HG02642 (cell line): ENCODE results near the gene GDF7.

Experiments
- ATAC-seq: cut with Tn5 transposase; IDR thresholded peaks from one replicate; pipeline ENCODE4 v1.9.1; 2021; ENCODE audit warnings: mild to moderate bottlenecking; ENCODE audit not compliant: unreplicated experiment, poor library complexity

GDF7 gene

GRCh38 chr2:20656561-20656960 lies 10.4 kb upstream of the GDF7 start:
- ATAC-seq, result no peak

- ATAC-seq, result no peak
Measured at GRCh38 chr2:20657522-20658235, 9.3 kb upstream of the GDF7 start.

- no peak for ATAC-seq
Measured at GRCh38 chr2:20660506-20661420, 6.2 kb upstream of the GDF7 start.

- ATAC-seq, result peak; percentile 65
Measured at GRCh38 chr2:20661421-20662307, 5.3 kb upstream of the GDF7 start.

- no peak for ATAC-seq
Measured at GRCh38 chr2:20662308-20662937, 4.5 kb upstream of the GDF7 start.

- ATAC-seq, result no peak
Measured at GRCh38 chr2:20663196-20664070, 3.5 kb upstream of the GDF7 start.

GRCh38 chr2:20664071-20664390 lies 2.9 kb upstream of the GDF7 start:
- ATAC-seq, result no peak

- no peak for ATAC-seq
Measured at GRCh38 chr2:20664431-20665242, 2.3 kb upstream of the GDF7 start.

- ATAC-seq, result no peak
Measured at GRCh38 chr2:20665243-20666004, 1.5 kb upstream of the GDF7 start.

- peak; percentile 6 for ATAC-seq
Measured at GRCh38 chr2:20666005-20666303, 990 bp upstream of the GDF7 start.

- ATAC-seq, result peak; percentile 28
Measured at GRCh38 chr2:20667151-20667530, 197 bp downstream of the GDF7 start.

- peak; percentile 13 for ATAC-seq
Measured at GRCh38 chr2:20667531-20668401, 822 bp downstream of the GDF7 start.

- ATAC-seq, result no peak
Measured at GRCh38 chr2:20668451-20668850, 1.5 kb downstream of the GDF7 start.

- ATAC-seq, result no peak
Measured at GRCh38 chr2:20668871-20669475, 2.0 kb downstream of the GDF7 start.

GRCh38 chr2:20669562-20670314 lies 2.8 kb downstream of the GDF7 start:
- no peak for ATAC-seq
